GM21825 (cell line): ENCODE results near the gene CPXM1.
"Not testable (repeated sequence)": the region's sequence is repeated elsewhere in the genome, so short reads cannot be mapped to it uniquely, and the experiment has no call there.

Source experiments
- ATAC-seq: cut with Tn5 transposase; IDR thresholded peaks from one replicate; pipeline ENCODE4 v1.9.1; 2021; ENCODE audit warnings: mild to moderate bottlenecking, moderate library complexity; ENCODE audit not compliant: unreplicated experiment

Gene CPXM1

GRCh38 chr20:2800521-2801285, at the start of gene CPXM1:
TSS of gene CPXM1 (minus strand) at chr20:2800627. CDS start at chr20:2800572, 55 bp downstream.
- ATAC-seq = peak; percentile 63

GRCh38 chr20:2849529-2849928, 49.1 kb upstream of the CPXM1 start:
- ATAC-seq = no peak

GRCh38 chr20:2847802-2848201, 47.4 kb upstream of the CPXM1 start:
- no peak for ATAC-seq

GRCh38 chr20:2846698-2847097, 46.3 kb upstream of the CPXM1 start:
- no peak for ATAC-seq

DNA sequence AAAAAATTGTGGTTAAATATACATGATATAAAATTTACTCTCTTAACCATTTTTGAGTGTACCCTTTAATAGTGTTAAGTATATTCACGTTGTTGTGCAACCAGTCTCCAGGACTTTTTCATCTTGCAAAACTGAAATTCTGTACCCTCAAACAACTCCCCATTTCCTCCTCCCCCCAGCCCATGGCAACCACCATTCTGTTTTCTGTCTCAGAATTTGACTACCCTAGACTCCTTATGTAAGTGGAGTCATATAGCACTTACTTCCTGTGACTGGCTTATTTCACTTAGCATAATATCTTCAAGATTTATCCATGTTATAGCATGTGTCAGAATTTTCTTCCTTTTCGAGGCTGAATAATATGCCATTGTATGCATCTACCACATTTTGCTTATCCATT, 45.2 kb upstream of the CPXM1 start:
- no peak for ATAC-seq

GRCh38 chr20:2840967-2841531, 40.6 kb upstream of the CPXM1 start:
- ATAC-seq = peak; percentile 31

GRCh38 chr20:2840138-2840966, 39.9 kb upstream of the CPXM1 start, which contains the start of the genes PCED1A and VPS16:
TSS of gene PCED1A (minus strand) at chr20:2840655. CDS start at chr20:2839912, 743 bp downstream.
TSS of gene VPS16 (plus strand) at chr20:2840745. CDS start at chr20:2840775, 30 bp downstream.
- ATAC-seq = peak; percentile 91

GRCh38 chr20:2839732-2840137, 39.3 kb upstream of the CPXM1 start:
- ATAC-seq = no peak

GRCh38 chr20:2838847-2839671, 38.6 kb upstream of the CPXM1 start:
- ATAC-seq = no peak

- no peak for ATAC-seq
These were observed 37.9 kb upstream of the CPXM1 start for GRCh38 chr20:2838170-2838797.

GRCh38 chr20:2837221-2837960, 37.0 kb upstream of the CPXM1 start:
- ATAC-seq = no peak

- no peak for ATAC-seq
These were observed 35.6 kb upstream of the CPXM1 start for GRCh38 chr20:2836035-2836434.

DNA sequence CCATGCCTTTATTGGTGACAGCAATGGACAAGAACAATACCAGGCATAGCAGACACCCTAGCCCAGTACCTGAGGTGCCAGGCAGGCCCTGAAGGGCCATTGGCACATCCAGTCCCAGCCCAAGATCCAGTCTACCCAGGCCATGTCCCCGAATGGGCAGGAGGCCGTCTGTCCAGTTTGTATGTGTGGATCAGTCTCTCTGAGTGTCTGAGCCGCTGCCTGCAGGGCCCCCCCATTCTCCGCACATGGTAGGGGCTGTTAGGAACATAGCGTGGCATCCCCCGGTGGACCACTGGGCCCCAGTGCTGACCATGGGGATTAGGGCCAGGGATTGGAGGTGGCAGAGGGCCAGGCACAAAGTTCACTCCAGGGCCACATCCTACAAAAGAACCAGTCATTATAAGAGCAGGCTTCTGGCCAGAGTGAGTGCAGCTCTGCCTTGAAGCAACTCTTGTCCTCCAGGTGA, 34.9 kb upstream of the CPXM1 start:
- no peak for ATAC-seq

DNA sequence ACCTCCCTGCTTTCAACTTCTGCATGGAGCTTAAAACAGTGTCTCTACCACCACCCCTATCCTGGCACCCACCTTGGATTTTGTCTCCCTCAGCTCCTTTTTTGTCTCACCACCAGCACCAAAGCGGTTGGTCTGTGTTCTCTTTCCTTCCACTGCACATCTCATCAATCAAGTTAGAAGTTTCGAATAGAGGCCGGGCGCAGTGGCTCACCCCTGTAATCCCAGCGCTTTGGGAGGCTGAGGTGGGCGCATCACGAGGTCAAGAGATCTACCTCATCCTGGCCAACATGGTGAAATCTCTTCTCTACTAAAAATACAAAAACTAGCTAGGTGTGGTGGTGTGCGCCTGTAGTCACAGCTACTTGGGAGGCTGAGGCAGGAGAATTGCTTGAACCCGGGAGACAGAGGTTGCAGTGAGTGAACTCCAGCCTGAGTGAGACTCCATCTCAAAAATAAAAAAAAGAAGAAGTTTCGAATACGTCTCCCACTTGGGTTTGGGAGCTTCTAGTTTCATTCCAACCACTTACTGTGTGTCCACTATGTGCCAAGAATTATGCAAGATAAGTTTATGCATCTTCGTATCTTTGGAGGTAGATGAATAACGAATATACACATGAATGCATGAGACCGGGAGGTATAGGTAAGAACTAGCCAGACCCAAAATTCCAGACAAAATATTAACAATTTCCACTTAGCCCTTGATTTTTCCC, 34.1 kb upstream of the CPXM1 start:
- ATAC-seq = no peak

- no peak for ATAC-seq
These were observed 33.3 kb upstream of the CPXM1 start for GRCh38 chr20:2833761-2834160.

DNA sequence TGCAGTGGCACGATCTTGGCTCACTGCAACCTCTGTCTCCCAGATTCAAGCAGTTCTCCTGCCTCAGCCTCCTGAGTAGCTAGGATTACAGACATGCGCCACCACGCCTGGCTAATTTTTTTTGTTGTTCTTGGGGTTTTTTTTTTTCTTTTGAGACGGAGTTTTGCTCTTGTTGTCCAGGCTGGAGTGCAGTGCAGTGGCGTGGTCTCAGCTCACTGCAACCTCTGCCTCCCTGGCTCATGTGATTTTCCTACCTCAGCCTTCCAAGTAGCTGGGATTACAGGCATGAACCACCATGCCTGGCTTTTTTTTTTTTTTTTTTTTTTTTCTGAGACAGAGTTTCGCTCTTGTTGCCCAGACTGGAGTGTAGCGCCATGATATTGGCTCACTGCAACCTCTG, 30.8 kb upstream of the CPXM1 start:
- not testable (repeated sequence) for ATAC-seq

DNA sequence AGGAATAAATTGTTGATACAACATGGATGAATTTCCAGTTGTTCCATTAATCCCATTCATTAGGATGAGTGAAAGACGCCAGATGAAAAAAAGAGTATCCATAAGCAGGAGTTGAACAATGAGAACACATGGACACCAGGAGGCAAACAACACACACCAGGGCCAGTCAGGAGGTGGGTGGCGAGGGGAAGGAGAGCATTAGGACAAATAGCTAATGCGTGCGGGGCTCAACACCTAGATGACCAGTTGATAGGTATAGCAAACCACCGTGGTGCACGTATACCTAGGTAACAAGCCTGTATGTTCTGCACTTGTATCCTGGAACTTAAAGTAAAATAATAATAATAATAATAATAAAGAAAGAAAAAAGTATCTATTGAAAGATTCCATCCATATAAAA, 28.9 kb upstream of the CPXM1 start:
- ATAC-seq = no peak

DNA sequence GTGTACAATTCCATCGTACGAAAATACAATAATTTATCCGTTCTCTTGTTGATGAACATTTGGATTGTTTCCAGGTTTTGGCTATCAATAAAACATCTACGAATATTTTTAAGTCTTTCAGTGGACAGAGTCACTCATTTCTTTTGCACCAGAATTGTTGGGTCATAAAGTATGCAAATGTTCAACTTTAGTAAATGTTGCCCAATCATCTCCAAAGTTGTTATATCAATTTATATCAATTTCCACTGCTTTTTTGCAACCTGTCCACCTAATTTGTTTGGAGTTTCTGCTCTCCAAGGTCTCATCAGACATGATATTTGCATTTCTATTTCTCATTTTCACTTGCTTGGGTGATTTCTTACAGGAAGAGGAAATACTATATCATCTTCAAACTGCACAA, 26.2 kb upstream of the CPXM1 start:
- ATAC-seq = no peak

DNA sequence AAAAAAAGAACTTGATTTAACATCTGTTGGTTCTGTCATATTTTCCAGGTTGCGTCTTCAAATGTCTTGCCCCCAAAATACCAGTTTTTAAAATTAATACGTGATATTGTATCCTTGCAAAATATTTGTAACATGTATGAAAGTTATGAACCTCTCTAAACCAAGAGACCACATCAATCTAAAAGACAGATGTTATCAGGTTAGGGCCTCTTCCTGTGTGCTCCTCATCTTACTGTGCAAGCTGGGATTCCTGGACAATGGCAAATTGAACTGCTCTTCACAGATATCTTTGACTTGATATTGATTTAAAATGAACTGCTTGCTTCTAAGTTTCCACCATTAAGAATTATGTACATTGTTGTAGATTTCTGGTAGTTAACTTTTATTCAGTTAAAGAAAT, 25.3 kb upstream of the CPXM1 start:
- ATAC-seq = no peak
